GM21619 (cell line): Measurements from ENCODE around the gene DDX5.

Experiments
- ATAC-seq: cut with Tn5 transposase; IDR thresholded peaks from one replicate; pipeline ENCODE4 v1.9.1; 2021; ENCODE audit not compliant: unreplicated experiment

Gene DDX5

GRCh38 chr17:64448665-64449512 lies 57.2 kb downstream of the DDX5 start, which contains the start of gene MILR1:
TSS of gene MILR1 (plus strand) at chr17:64449115. CDS start at chr17:64449169, 54 bp downstream.
- peak; percentile 81 for ATAC-seq
